Lower lobe of right lung (tissue), 2 donors: Measurements from ENCODE around the gene ANKRD40. TPM values are rescaled to one million over a fixed set of nuclear protein-coding genes. Genes with fewer than 3 reads are reported as not detected.
"Not testable (repeated sequence)": the region's sequence is repeated elsewhere in the genome, so short reads cannot be mapped to it uniquely, and the experiment has no call there.

Source experiments
- ATAC-seq, 2 donors: fragments of 200-7000 bp; cut with Tn5 transposase; one replicate each; pipeline ENCODE4 v1.9.1; 2020 to 2022; ENCODE audit warnings: mild to moderate bottlenecking in 2 of 2, moderate library complexity in 2 of 2
- DNase-seq: peaks from one replicate; pipeline ENCODE4 v3.0.0-alpha.2; 2020
- H3K27ac ChIP-seq: fragments of 200-600 bp; one replicate; pipeline ENCODE4 v1.8.0; 2022
- H3K27me3 ChIP-seq: fragments of 200-600 bp; one replicate; pipeline ENCODE4 v1.8.0; 2022; ENCODE audit warnings: low read depth
- H3K36me3 ChIP-seq: fragments of 200-600 bp; one replicate; pipeline ENCODE4 v1.8.0; 2022; ENCODE audit warnings: mild to moderate bottlenecking
- H3K4me1 ChIP-seq: fragments of 200-600 bp; one replicate; pipeline ENCODE4 v1.8.0; 2022
- H3K4me3 ChIP-seq: fragments of 200-600 bp; one replicate; pipeline ENCODE4 v1.8.0; 2022; ENCODE audit warnings: mild to moderate bottlenecking
- H3K9me3 ChIP-seq: fragments of 200-600 bp; one replicate; pipeline ENCODE4 v1.8.0; 2022
- CTCF ChIP-seq: fragments of 200-600 bp; IDR thresholded peaks from one replicate; pipeline ENCODE4 v1.8.0; 2022; ENCODE audit warnings: antibody characterized with exemption, mild to moderate bottlenecking
- intact Hi-C: fragments of 100-400 bp; cut with DNase I; formaldehyde crosslinking; loops from one replicate; pipeline ENCODE4 v1.11.0; 2022
- total RNA-seq: library from RNA; stranded (reverse); fragmentation: NEBNext Ultra II Directional; extraction: Animal tissue kit (Norgen Biotek cat#: 25700); gene quantifications from one replicate; pipeline ENCODE4 v1.2.1, GENCODE V29; 2021
- donor health status: DM: no; HTN: yes; CAD: no; lungs with severe emphysema.

Gene ANKRD40
- total RNA-seq, 1 donor from 2014 or later, result 49.5 TPM

GRCh38 chr17:50725769-50726655, 18.3 kb upstream of the ANKRD40 start:
- no peak overlapping the region for H3K4me3 ChIP-seq
- H3K9me3 ChIP-seq, result no peaks in the 10 kb centered on the region
- H3K27me3 ChIP-seq, result no peaks in the 10 kb centered on the region
- TF ChIP-seq CTCF, result no peak
- no peaks in the 10 kb centered on the region for H3K36me3 ChIP-seq
- peaks cover 89% of the 10 kb centered on the region for H3K4me1 ChIP-seq
- no peak for DNase-seq
- intact Hi-C loops, result no loop called here
- no peak for ATAC-seq
- no peak overlapping the region for H3K27ac ChIP-seq

GRCh38 chr17:50724622-50725021, 16.9 kb upstream of the ANKRD40 start:
- H3K4me3 ChIP-seq, H3K27ac ChIP-seq, intact Hi-C loops, H3K27me3 ChIP-seq, ATAC-seq, H3K9me3 ChIP-seq, DNase-seq, H3K36me3 ChIP-seq: not testable (repeated sequence)
- peaks cover 83% of the 10 kb centered on the region for H3K4me1 ChIP-seq

GRCh38 chr17:50722746-50723145, 15.0 kb upstream of the ANKRD40 start:
- intact Hi-C loops, result no loop called here
- Histone ChIP-seq H3K27ac (no peak overlapping the region), H3K4me1 (peaks cover 64% of the 10 kb centered on the region), H3K27me3 (no peaks in the 10 kb centered on the region), H3K36me3 (no peaks in the 10 kb centered on the region), H3K9me3 (no peaks in the 10 kb centered on the region), H3K4me3 (no peak overlapping the region)
- no peak for ATAC-seq
- DNase-seq, result no peak
- no peak for TF ChIP-seq CTCF

GRCh38 chr17:50721194-50722010, 13.7 kb upstream of the ANKRD40 start:
- intact Hi-C loops, result no loop called here
- H3K4me1 ChIP-seq, result peaks cover 51% of the 10 kb centered on the region
- no peaks in the 10 kb centered on the region for H3K9me3 ChIP-seq
- ATAC-seq (no peak), DNase-seq (no peak)
- H3K36me3 ChIP-seq, result no peaks in the 10 kb centered on the region
- peak overlapping the region; percentile 98 for H3K4me3 ChIP-seq
- no peaks in the 10 kb centered on the region for H3K27me3 ChIP-seq
- no peak overlapping the region for H3K27ac ChIP-seq
- TF ChIP-seq CTCF, result no peak

GRCh38 chr17:50719924-50720794, 12.4 kb upstream of the ANKRD40 start:
- Histone ChIP-seq H3K36me3 (no peaks in the 10 kb centered on the region), H3K27me3 (no peaks in the 10 kb centered on the region), H3K4me3 (peak overlapping the region; percentile 98), H3K4me1 (peaks cover 39% of the 10 kb centered on the region), H3K9me3 (no peaks in the 10 kb centered on the region), H3K27ac (peak overlapping the region; percentile 98)
- no peak for TF ChIP-seq CTCF
- ATAC-seq (peak in 1 of 2 donors; percentile 26), DNase-seq (no peak)
- intact Hi-C loops, result no loop called here
